Natural killer cell (primary cell): Measurements from ENCODE around the gene DAPK1. TPM values are rescaled to one million over a fixed set of nuclear protein-coding genes. Genes with fewer than 3 reads are reported as not detected.

Experiments
- ATAC-seq, 3 donors: fragments of 150-1000 bp in 2 of 3; fragments of 200-7000 bp in 1 of 3; cut with Tn5 transposase; 1 replicate in 1 of 3; 2 replicates in 2 of 3; pipeline ENCODE4 v1.10.0; 2021; ENCODE audit warnings: mild to moderate bottlenecking in 2 of 3, moderate library complexity in 2 of 3
- DNase-seq, 2 donors: peaks; one replicate each; pipeline versions ENCODE4 v3.0.0 to v3.0.0-alpha.2; 2013 to 2021; ENCODE audit warnings: mixed read lengths in 1 of 2
- H3K27ac ChIP-seq: one replicate; pipeline ENCODE4 v1.5.1; 2013; ENCODE audit warnings: mild to moderate bottlenecking, low read length
- H3K27me3 ChIP-seq: one replicate; pipeline ENCODE4 v1.6.1; 2013; ENCODE audit warnings: low read length; ENCODE audit not compliant: control insufficient read depth, insufficient read depth
- H3K36me3 ChIP-seq: one replicate; pipeline ENCODE4 v1.6.1; 2013; ENCODE audit warnings: low read length; ENCODE audit not compliant: control insufficient read depth, insufficient read depth
- H3K4me1 ChIP-seq: one replicate; pipeline ENCODE4 v1.6.1; 2013; ENCODE audit warnings: low read length; ENCODE audit not compliant: control insufficient read depth, insufficient read depth
- H3K4me3 ChIP-seq: one replicate; pipeline ENCODE4 v1.5.1; 2013; ENCODE audit warnings: low read length
- H3K9me3 ChIP-seq: one replicate; pipeline ENCODE4 v1.6.1; 2013; ENCODE audit warnings: low read length; ENCODE audit not compliant: control insufficient read depth, insufficient read depth
- H3K27ac Mint-ChIP-seq, 2 donors: one replicate each; pipeline ENCODE4 v1.8.0; 2022; ENCODE audit warnings: mild to moderate bottlenecking in 2 of 2, mixed read lengths in 2 of 2, moderate library complexity in 1 of 2
- H3K27me3 Mint-ChIP-seq, 2 donors: one replicate each; pipeline ENCODE4 v1.8.0; 2022; ENCODE audit warnings: low read depth in 2 of 2, mixed read lengths in 2 of 2
- H3K36me3 Mint-ChIP-seq: one replicate; pipeline ENCODE4 v1.8.0; 2022; ENCODE audit warnings: mixed read lengths
- H3K4me1 Mint-ChIP-seq, 2 donors: one replicate each; pipeline ENCODE4 v1.8.0; 2022; ENCODE audit warnings: mixed read lengths in 2 of 2
- H3K4me3 Mint-ChIP-seq: one replicate; pipeline ENCODE4 v1.8.0; 2022; ENCODE audit warnings: mild to moderate bottlenecking, moderate library complexity, mixed read lengths
- H3K9me3 Mint-ChIP-seq, 2 donors: one replicate each; pipeline ENCODE4 v1.8.0; 2022; ENCODE audit warnings: mixed read lengths in 2 of 2
- CTCF ChIP-seq: fragments of 200-600 bp; IDR thresholded peaks from one replicate; pipeline ENCODE4 v1.8.0; 2022; ENCODE audit warnings: antibody characterized with exemption
- WGBS: methylation state at CpG from one replicate; pipeline ENCODE4 v1.1.7; 2013; ENCODE audit warnings: missing lambda C conversion rate; ENCODE audit not compliant: insufficient coverage; 5-methylcytosine and 5-hydroxymethylcytosine counted together
- intact Hi-C: fragments of 100-400 bp; cut with micrococcal nuclease; formaldehyde crosslinking; loops from one replicate; pipeline ENCODE4 v1.14.2; 2022
- total RNA-seq, 4 donors: library from RNA; stranded (reverse); fragments of 120-200 nt in 1 of 4; gene quantifications; one replicate each; pipeline versions ENCODE4 v1.2.3 to v1.2.4, GENCODE V29; 2013 to 2022

Gene DAPK1
- total RNA-seq, 3 donors from 2014 or later (not counting 1 experiment from before 2014, with no cell fraction given): 12.2 to 26.5 (median 22.7) TPM

GRCh38 chr9:87543251-87543650, 45.6 kb downstream of the DAPK1 start:
- Histone ChIP-seq H3K36me3 (no peaks in the 10 kb centered on the region), H3K27me3 (no peaks in the 10 kb centered on the region), H3K4me1 (no peaks in the 10 kb centered on the region), H3K27ac (no peak overlapping the region), H3K4me3 (no peak overlapping the region), H3K9me3 (no peaks in the 10 kb centered on the region)
- DNase-seq: no peak
- Mint-ChIP-seq H3K9me3 (no peaks in the 10 kb centered on the region), H3K27ac (no peak overlapping the region), H3K4me1 (no peaks in the 10 kb centered on the region), H3K27me3 (no peaks in the 10 kb centered on the region), H3K4me3 (no peak overlapping the region), H3K36me3 (no peaks in the 10 kb centered on the region)
- intact Hi-C loops: no loop called here
- no peak for ATAC-seq
- no peak for TF ChIP-seq CTCF

- H3K4me1 Mint-ChIP-seq: no peaks in the 10 kb centered on the region
Observed at GRCh38 chr9:87545858-87546257, 48.2 kb downstream of the DAPK1 start.

GRCh38 chr9:87546704-87547103, 49.0 kb downstream of the DAPK1 start:
- no peak overlapping the region for H3K4me3 Mint-ChIP-seq
- ATAC-seq (no peak), DNase-seq (no peak)
- Histone ChIP-seq H3K27me3 (no peaks in the 10 kb centered on the region), H3K9me3 (no peaks in the 10 kb centered on the region), H3K4me3 (no peak overlapping the region), H3K36me3 (no peaks in the 10 kb centered on the region), H3K27ac (no peak overlapping the region), H3K4me1 (no peaks in the 10 kb centered on the region)
- H3K9me3 Mint-ChIP-seq: no peaks in the 10 kb centered on the region
- no peaks in the 10 kb centered on the region for H3K36me3 Mint-ChIP-seq
- intact Hi-C loops: no loop called here
- 81% methylated on average over 6 of the region's 7 CpGs for WGBS
- no peaks in the 10 kb centered on the region for H3K27me3 Mint-ChIP-seq
- H3K4me1 Mint-ChIP-seq: no peaks in the 10 kb centered on the region
- TF ChIP-seq CTCF: no peak
- no peak overlapping the region for H3K27ac Mint-ChIP-seq

More at GRCh38 chr9:87545858-87546257, 48.2 kb downstream of the DAPK1 start:
- Histone ChIP-seq H3K36me3 (no peaks in the 10 kb centered on the region), H3K27ac (no peak overlapping the region), H3K4me3 (no peak overlapping the region), H3K4me1 (no peaks in the 10 kb centered on the region), H3K27me3 (no peaks in the 10 kb centered on the region), H3K9me3 (no peaks in the 10 kb centered on the region)
- TF ChIP-seq CTCF: no peak
- no peak for ATAC-seq
- no peaks in the 10 kb centered on the region for H3K36me3 Mint-ChIP-seq
- DNase-seq: no peak
- H3K4me3 Mint-ChIP-seq: no peak overlapping the region
- no peak overlapping the region for H3K27ac Mint-ChIP-seq
- H3K27me3 Mint-ChIP-seq: no peaks in the 10 kb centered on the region
- no peaks in the 10 kb centered on the region for H3K9me3 Mint-ChIP-seq
- WGBS: 95% methylated on average over 1 of the region's 1 CpG
- intact Hi-C loops: no loop called here

GRCh38 chr9:87547671-87548081, 50.0 kb downstream of the DAPK1 start:
- Mint-ChIP-seq H3K4me3 (no peak overlapping the region), H3K4me1 (no peaks in the 10 kb centered on the region), H3K36me3 (no peaks in the 10 kb centered on the region), H3K27me3 (no peaks in the 10 kb centered on the region), H3K9me3 (no peaks in the 10 kb centered on the region), H3K27ac (no peak overlapping the region)
- H3K27me3 ChIP-seq: no peaks in the 10 kb centered on the region
- ATAC-seq (no peak), DNase-seq (no peak)
- no peaks in the 10 kb centered on the region for H3K4me1 ChIP-seq
- intact Hi-C loops: no loop called here
- no peak overlapping the region for H3K4me3 ChIP-seq
- TF ChIP-seq CTCF: no peak
- H3K9me3 ChIP-seq: no peaks in the 10 kb centered on the region
- H3K36me3 ChIP-seq: no peaks in the 10 kb centered on the region
- no peak overlapping the region for H3K27ac ChIP-seq
- 88% methylated on average over 5 of the region's 6 CpGs for WGBS
